WERI-Rb-1 (cell line): ENCODE measurements around the gene AKAP3.

Experiments
- DNase-seq: peaks from one replicate; pipeline ENCODE4 v3.0.0-alpha.2; 2020
- H3K27ac ChIP-seq: fragments of 250-450 bp; sonication (Bioruptor Pico); 2 replicates; pipeline ENCODE4 v1.5.1; 2020; ENCODE audit warnings: mild to moderate bottlenecking, moderate library complexity
- H3K27me3 ChIP-seq: fragments of 250-450 bp; sonication (Bioruptor Pico); 2 replicates; pipeline ENCODE4 v1.5.1; 2021; ENCODE audit warnings: mild to moderate bottlenecking, low read depth, moderate library complexity; ENCODE audit not compliant: insufficient read depth, severe bottlenecking
- H3K36me3 ChIP-seq: fragments of 250-450 bp; sonication (Bioruptor Pico); 2 replicates; pipeline ENCODE4 v1.5.1; 2020; ENCODE audit warnings: mild to moderate bottlenecking, moderate library complexity
- H3K4me3 ChIP-seq: 2 replicates; pipeline ENCODE4 v1.5.1; 2011; ENCODE audit warnings: low read depth, mild to moderate bottlenecking, control low read depth, low read length
- H3K9me3 ChIP-seq: fragments of 250-450 bp; sonication (Bioruptor Pico); 2 replicates; pipeline ENCODE4 v1.5.1; 2021; ENCODE audit warnings: mild to moderate bottlenecking, moderate library complexity; ENCODE audit not compliant: severe bottlenecking
- TF ChIP-seq, protein P1 (sequence below): IDR thresholded peaks from 2 replicates; pipeline ENCODE4 v1.5.1; 2011; ENCODE audit warnings: low read depth, mild to moderate bottlenecking, control low read depth, inconsistent platforms, low read length

Gene AKAP3

DNA sequence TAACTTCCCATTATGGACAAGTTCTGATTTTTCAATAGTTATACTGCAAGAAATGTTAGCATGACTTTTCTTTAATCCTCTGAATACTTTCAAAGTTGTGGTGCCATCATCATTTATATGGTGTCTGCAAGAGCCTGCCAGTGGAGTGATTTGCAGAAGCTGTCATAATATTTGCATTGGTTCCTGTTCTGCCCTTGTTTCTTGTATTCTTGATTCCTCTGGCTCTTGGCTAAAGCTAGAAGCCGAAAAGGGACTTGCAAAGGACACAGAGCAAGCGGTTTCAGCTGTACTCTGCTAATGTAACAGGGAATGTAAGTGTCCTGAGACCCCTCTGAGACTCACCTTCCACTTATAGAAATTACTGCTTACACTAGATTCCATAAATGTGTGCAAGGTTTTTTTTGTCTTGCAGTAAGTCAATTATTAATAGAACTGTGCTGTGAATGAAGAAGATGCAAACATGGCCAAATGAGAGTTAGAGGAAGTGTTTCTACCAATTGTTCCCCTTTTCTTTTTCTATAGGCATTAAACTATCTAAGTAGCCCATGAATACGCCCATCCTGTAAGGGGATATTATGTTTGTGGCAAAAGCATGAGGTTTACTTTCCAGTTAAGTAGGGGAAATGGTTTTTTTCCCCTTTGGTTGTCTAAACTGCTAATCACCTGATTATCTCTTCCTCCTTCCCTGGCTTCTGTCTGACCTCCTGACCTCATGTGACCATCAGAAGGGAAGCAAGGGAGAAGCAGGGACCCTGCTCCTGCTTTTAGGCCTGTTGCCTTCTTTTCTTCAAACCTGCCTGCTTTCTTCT is 81.6 kb downstream of the AKAP3 start:
- Histone ChIP-seq H3K4me3 (no peak overlapping the region), H3K36me3 (peaks cover 5% of the 10 kb centered on the region), H3K27ac (no peak overlapping the region), H3K27me3 (no peaks in the 10 kb centered on the region), H3K9me3 (no peaks in the 10 kb centered on the region)
- TF ChIP-seq, protein P1, sequence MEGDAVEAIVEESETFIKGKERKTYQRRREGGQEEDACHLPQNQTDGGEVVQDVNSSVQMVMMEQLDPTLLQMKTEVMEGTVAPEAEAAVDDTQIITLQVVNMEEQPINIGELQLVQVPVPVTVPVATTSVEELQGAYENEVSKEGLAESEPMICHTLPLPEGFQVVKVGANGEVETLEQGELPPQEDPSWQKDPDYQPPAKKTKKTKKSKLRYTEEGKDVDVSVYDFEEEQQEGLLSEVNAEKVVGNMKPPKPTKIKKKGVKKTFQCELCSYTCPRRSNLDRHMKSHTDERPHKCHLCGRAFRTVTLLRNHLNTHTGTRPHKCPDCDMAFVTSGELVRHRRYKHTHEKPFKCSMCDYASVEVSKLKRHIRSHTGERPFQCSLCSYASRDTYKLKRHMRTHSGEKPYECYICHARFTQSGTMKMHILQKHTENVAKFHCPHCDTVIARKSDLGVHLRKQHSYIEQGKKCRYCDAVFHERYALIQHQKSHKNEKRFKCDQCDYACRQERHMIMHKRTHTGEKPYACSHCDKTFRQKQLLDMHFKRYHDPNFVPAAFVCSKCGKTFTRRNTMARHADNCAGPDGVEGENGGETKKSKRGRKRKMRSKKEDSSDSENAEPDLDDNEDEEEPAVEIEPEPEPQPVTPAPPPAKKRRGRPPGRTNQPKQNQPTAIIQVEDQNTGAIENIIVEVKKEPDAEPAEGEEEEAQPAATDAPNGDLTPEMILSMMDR = no peak
- DNase-seq = no peak

DNA sequence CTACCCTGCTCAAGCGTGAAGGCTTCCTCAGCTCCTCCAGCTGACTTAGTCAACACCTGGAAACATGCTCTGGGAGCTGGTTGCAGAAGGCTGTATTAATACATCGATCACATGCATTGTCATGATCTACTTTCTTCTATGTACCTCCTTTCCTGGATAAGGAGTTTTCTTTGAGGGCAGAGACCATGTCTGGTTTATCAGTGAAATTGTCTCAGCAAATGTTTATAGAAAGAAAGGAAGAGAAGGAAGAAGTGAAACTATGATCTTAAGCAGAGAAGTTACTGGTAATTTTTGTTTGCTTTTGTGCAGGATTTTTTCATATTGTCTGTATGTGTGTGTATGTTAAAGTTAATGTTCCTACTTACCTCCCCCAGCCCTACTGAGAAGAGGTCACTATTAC is 82.4 kb downstream of the AKAP3 start:
- Histone ChIP-seq H3K4me3 (no peak overlapping the region), H3K27me3 (no peaks in the 10 kb centered on the region), H3K36me3 (peaks cover 10% of the 10 kb centered on the region), H3K27ac (no peak overlapping the region), H3K9me3 (no peaks in the 10 kb centered on the region)
- DNase-seq = no peak
- TF ChIP-seq, protein P1 = no peak
